GM23338 (cell line): ENCODE data around the gene CACNB2. TPM values are rescaled to one million over a fixed set of nuclear protein-coding genes. Genes with fewer than 3 reads are reported as not detected.

ENCODE experiments used
- ATAC-seq: fragments of 200-7000 bp; cut with Tn5 transposase; 3 replicates; pipeline ENCODE4 v1.9.1; 2020
- DNase-seq: peaks from one replicate; pipeline ENCODE4 v3.0.0-alpha.2; 2015; ENCODE audit warnings: low spot score
- H2AFZ ChIP-seq: fragments of 200-600 bp; sonication (generic); 2 replicates; pipeline ENCODE4 v1.8.0; 2016; ENCODE audit warnings: antibody characterized with exemption, mild to moderate bottlenecking, moderate library complexity
- H3F3A ChIP-seq: fragments of 200-600 bp; sonication (generic); replicated peaks from 2 replicates; pipeline ENCODE4 v1.8.0; 2017; ENCODE audit warnings: antibody characterized with exemption, mixed run types, low read depth
- H3K27ac ChIP-seq: fragments of 200-600 bp; sonication (generic); 2 replicates; pipeline ENCODE4 v1.6.1; 2016; ENCODE audit warnings: low read depth
- H3K27me3 ChIP-seq: fragments of 200-600 bp; sonication (generic); 2 replicates; pipeline ENCODE4 v1.8.0; 2016; ENCODE audit warnings: mild to moderate bottlenecking, mixed run types, moderate library complexity; ENCODE audit not compliant: insufficient read depth
- H3K36me3 ChIP-seq: fragments of 200-600 bp; sonication (generic); 2 replicates; pipeline ENCODE4 v1.8.0; 2016; ENCODE audit warnings: mild to moderate bottlenecking; ENCODE audit not compliant: insufficient read depth
- H3K4me1 ChIP-seq: fragments of 200-600 bp; sonication (generic); 2 replicates; pipeline ENCODE4 v1.8.0; 2016; ENCODE audit warnings: mild to moderate bottlenecking, moderate library complexity; ENCODE audit not compliant: insufficient read depth
- H3K4me2 ChIP-seq: fragments of 200-600 bp; sonication (generic); 2 replicates; pipeline ENCODE4 v1.7.1; 2017; ENCODE audit warnings: mixed run types
- H3K4me3 ChIP-seq: fragments of 200-600 bp; sonication (generic); 2 replicates; pipeline ENCODE4 v1.6.1; 2016; ENCODE audit warnings: mixed run types
- H3K79me2 ChIP-seq: fragments of 200-600 bp; sonication (generic); replicated peaks from 2 replicates; pipeline ENCODE4 v1.8.0; 2017; ENCODE audit warnings: mild to moderate bottlenecking; ENCODE audit not compliant: insufficient read depth
- H3K9me2 ChIP-seq: fragments of 200-600 bp; sonication (generic); 2 replicates; pipeline ENCODE4 v1.8.0; 2017; ENCODE audit not compliant: insufficient read depth
- H4K20me1 ChIP-seq: fragments of 200-600 bp; sonication (generic); replicated peaks from 2 replicates; pipeline ENCODE4 v1.8.0; 2017; ENCODE audit warnings: mild to moderate bottlenecking; ENCODE audit not compliant: insufficient read depth
- H3K27ac Mint-ChIP-seq: 2 replicates; pipeline ENCODE4 v1.8.0; 2020; ENCODE audit warnings: inconsistent platforms, mild to moderate bottlenecking, moderate library complexity, mixed read lengths
- H3K27me3 Mint-ChIP-seq: 3 replicates; pipeline ENCODE4 v1.8.0; 2022; ENCODE audit warnings: low read depth, mild to moderate bottlenecking, moderate library complexity, mixed read lengths, inconsistent platforms; ENCODE audit not compliant: insufficient read depth, poor library complexity
- H3K36me3 Mint-ChIP-seq: 3 replicates; pipeline ENCODE4 v1.8.0; 2021; ENCODE audit warnings: low read depth, mild to moderate bottlenecking, inconsistent platforms, moderate library complexity, mixed read lengths
- H3K4me1 Mint-ChIP-seq: 3 replicates; pipeline ENCODE4 v1.8.0; 2020; ENCODE audit warnings: mild to moderate bottlenecking, inconsistent platforms, mixed read lengths
- H3K4me3 Mint-ChIP-seq: 3 replicates; pipeline ENCODE4 v1.8.0; 2021; ENCODE audit warnings: moderate library complexity, mild to moderate bottlenecking, inconsistent platforms, mixed read lengths
- H3K9me3 Mint-ChIP-seq: 3 replicates; pipeline ENCODE4 v1.8.0; 2020; ENCODE audit warnings: moderate library complexity, mild to moderate bottlenecking, inconsistent platforms, mixed read lengths
- CREB1 ChIP-seq: fragments of 250-450 bp; sonication (Bioruptor Pico); IDR thresholded peaks from 2 replicates; pipeline ENCODE4 v1.5.0; 2020; ENCODE audit warnings: low read depth, mild to moderate bottlenecking, moderate library complexity
- EZH2 ChIP-seq: fragments of 200-600 bp; sonication (generic); IDR thresholded peaks from one replicate; pipeline ENCODE4 v1.8.0; 2017; ENCODE audit warnings: antibody characterized with exemption, mild to moderate bottlenecking, low read depth; ENCODE audit not compliant: unreplicated experiment
- EZH2phosphoT487 ChIP-seq: fragments of 200-600 bp; sonication (generic); IDR thresholded peaks from one replicate; pipeline ENCODE4 v1.8.1; 2018; ENCODE audit warnings: antibody characterized with exemption; ENCODE audit not compliant: unreplicated experiment
- STAT1 ChIP-seq: IDR thresholded peaks from one replicate; pipeline ENCODE4 v1.6.1; 2016; ENCODE audit warnings: antibody characterized with exemption; ENCODE audit not compliant: unreplicated experiment
- ZNF114 ChIP-seq: fragments of 250-450 bp; sonication (Bioruptor Pico); IDR thresholded peaks from 2 replicates; pipeline ENCODE4 v1.5.0; 2020; ENCODE audit warnings: mild to moderate bottlenecking, moderate library complexity
- polyA plus RNA-seq: library from polyadenylated mRNA; unstranded; fragments of >200 nt; fragmentation: Nextera tagmentation; extraction: Ambion mirVana; gene quantifications from 2 replicates; pipeline ENCODE4 v1.2.1, GENCODE V29; 2016
- total RNA-seq: library from RNA; depleted of rRNA; stranded (reverse); fragments of >200 nt; shearing (Covaris generic); gene quantifications from 2 replicates; pipeline ENCODE4 v1.2.3, GENCODE V29; 2014
- TF ChIP-seq, protein P1 (sequence below): fragments of 250-450 bp; sonication (Bioruptor Pico); IDR thresholded peaks from 2 replicates; pipeline ENCODE4 v1.5.0; 2020; ENCODE audit warnings: mild to moderate bottlenecking, moderate library complexity
- TF ChIP-seq, protein P2 (sequence below), 2 experiments: fragments of 200-600 bp in 1 of 2; sonication (generic) in 1 of 2; conservative IDR thresholded peaks; 2 replicates each; pipeline versions ENCODE4 v1.5.1 to v1.6.1; 2016 to 2017; ENCODE audit warnings: antibody characterized with exemption in 2 of 2, low read depth in 2 of 2, mild to moderate bottlenecking in 2 of 2, moderate library complexity in 1 of 2
- TF ChIP-seq, protein P3 (sequence below): IDR thresholded peaks from 2 replicates; pipeline ENCODE4 v1.6.1; 2016; ENCODE audit warnings: antibody characterized with exemption

Gene CACNB2
- total and polyA plus RNA-seq, 2 experiments from 2014 or later = 5.0 to 5.9 TPM

DNA sequence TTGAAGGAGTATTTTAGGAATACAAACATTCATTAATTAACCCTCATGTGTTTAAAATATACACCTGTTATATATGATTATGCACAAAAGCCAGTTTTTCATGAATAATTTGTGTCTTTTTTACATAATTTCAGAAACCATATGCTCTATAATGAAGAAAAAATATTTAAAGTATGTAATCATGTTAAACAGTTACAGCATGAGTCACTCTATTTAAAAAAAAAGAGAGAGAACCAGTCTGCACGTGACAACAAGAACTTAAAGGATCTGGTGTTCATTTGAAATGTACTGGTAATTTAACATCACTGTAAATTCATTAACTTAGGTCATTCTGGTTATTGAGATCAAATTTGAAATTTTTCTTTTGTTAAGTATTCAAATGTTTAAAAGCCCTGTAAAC is 228.5 kb downstream of the CACNB2 start:
- DNase-seq = no peak
- H3K9me3 Mint-ChIP-seq = no peaks in the 10 kb centered on the region
- no peak for ATAC-seq

More for the DNA sequence above, 228.5 kb downstream of the CACNB2 start:
- H3K4me1 Mint-ChIP-seq = no peaks in the 10 kb centered on the region
- no peaks in the 10 kb centered on the region for H4K20me1 ChIP-seq
- H3F3A ChIP-seq = no peaks in the 10 kb centered on the region
- no peak overlapping the region for H3K4me3 Mint-ChIP-seq
- H3K4me1 ChIP-seq = no peaks in the 10 kb centered on the region
- H3K4me2 ChIP-seq = no peak overlapping the region
- no peak overlapping the region for H3K4me3 ChIP-seq
- no peaks in the 10 kb centered on the region for H3K27me3 Mint-ChIP-seq
- H3K79me2 ChIP-seq = no peaks in the 10 kb centered on the region
- no peak for TF ChIP-seq STAT1
- no peak for TF ChIP-seq CREB1
- TF ChIP-seq, protein P1, sequence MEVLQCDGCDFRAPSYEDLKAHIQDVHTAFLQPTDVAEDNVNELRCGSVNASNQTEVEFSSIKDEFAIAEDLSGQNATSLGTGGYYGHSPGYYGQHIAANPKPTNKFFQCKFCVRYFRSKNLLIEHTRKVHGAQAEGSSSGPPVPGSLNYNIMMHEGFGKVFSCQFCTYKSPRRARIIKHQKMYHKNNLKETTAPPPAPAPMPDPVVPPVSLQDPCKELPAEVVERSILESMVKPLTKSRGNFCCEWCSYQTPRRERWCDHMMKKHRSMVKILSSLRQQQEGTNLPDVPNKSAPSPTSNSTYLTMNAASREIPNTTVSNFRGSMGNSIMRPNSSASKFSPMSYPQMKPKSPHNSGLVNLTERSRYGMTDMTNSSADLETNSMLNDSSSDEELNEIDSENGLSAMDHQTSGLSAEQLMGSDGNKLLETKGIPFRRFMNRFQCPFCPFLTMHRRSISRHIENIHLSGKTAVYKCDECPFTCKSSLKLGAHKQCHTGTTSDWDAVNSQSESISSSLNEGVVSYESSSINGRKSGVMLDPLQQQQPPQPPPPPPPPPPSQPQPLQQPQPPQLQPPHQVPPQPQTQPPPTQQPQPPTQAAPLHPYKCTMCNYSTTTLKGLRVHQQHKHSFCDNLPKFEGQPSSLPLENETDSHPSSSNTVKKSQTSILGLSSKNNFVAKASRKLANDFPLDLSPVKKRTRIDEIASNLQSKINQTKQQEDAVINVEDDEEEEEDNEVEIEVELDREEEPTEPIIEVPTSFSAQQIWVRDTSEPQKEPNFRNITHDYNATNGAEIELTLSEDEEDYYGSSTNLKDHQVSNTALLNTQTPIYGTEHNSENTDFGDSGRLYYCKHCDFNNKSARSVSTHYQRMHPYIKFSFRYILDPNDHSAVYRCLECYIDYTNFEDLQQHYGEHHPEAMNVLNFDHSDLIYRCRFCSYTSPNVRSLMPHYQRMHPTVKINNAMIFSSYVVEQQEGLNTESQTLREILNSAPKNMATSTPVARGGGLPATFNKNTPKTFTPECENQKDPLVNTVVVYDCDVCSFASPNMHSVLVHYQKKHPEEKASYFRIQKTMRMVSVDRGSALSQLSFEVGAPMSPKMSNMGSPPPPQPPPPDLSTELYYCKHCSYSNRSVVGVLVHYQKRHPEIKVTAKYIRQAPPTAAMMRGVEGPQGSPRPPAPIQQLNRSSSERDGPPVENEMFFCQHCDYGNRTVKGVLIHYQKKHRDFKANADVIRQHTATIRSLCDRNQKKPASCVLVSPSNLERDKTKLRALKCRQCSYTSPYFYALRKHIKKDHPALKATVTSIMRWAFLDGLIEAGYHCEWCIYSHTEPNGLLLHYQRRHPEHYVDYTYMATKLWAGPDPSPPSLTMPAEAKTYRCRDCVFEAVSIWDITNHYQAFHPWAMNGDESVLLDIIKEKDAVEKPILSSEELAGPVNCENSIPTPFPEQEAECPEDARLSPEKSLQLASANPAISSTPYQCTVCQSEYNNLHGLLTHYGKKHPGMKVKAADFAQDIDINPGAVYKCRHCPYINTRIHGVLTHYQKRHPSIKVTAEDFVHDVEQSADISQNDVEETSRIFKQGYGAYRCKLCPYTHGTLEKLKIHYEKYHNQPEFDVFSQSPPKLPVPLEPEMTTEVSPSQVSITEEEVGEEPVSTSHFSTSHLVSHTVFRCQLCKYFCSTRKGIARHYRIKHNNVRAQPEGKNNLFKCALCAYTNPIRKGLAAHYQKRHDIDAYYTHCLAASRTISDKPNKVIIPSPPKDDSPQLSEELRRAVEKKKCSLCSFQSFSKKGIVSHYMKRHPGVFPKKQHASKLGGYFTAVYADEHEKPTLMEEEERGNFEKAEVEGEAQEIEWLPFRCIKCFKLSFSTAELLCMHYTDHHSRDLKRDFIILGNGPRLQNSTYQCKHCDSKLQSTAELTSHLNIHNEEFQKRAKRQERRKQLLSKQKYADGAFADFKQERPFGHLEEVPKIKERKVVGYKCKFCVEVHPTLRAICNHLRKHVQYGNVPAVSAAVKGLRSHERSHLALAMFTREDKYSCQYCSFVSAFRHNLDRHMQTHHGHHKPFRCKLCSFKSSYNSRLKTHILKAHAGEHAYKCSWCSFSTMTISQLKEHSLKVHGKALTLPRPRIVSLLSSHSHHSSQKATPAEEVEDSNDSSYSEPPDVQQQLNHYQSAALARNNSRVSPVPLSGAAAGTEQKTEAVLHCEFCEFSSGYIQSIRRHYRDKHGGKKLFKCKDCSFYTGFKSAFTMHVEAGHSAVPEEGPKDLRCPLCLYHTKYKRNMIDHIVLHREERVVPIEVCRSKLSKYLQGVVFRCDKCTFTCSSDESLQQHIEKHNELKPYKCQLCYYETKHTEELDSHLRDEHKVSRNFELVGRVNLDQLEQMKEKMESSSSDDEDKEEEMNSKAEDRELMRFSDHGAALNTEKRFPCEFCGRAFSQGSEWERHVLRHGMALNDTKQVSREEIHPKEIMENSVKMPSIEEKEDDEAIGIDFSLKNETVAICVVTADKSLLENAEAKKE (CRISPR knock-in tag) = no peak
- no peak for TF ChIP-seq EZH2phosphoT487
- no peak for TF ChIP-seq ZNF114 (CRISPR knock-in tag)
- no peak for TF ChIP-seq EZH2
- TF ChIP-seq, protein P2, sequence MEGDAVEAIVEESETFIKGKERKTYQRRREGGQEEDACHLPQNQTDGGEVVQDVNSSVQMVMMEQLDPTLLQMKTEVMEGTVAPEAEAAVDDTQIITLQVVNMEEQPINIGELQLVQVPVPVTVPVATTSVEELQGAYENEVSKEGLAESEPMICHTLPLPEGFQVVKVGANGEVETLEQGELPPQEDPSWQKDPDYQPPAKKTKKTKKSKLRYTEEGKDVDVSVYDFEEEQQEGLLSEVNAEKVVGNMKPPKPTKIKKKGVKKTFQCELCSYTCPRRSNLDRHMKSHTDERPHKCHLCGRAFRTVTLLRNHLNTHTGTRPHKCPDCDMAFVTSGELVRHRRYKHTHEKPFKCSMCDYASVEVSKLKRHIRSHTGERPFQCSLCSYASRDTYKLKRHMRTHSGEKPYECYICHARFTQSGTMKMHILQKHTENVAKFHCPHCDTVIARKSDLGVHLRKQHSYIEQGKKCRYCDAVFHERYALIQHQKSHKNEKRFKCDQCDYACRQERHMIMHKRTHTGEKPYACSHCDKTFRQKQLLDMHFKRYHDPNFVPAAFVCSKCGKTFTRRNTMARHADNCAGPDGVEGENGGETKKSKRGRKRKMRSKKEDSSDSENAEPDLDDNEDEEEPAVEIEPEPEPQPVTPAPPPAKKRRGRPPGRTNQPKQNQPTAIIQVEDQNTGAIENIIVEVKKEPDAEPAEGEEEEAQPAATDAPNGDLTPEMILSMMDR (conservative IDR thresholded peaks at IDR 0.05; ENCODE audit: low read depth in 2 of 2) = no peak
- TF ChIP-seq, protein P3, sequence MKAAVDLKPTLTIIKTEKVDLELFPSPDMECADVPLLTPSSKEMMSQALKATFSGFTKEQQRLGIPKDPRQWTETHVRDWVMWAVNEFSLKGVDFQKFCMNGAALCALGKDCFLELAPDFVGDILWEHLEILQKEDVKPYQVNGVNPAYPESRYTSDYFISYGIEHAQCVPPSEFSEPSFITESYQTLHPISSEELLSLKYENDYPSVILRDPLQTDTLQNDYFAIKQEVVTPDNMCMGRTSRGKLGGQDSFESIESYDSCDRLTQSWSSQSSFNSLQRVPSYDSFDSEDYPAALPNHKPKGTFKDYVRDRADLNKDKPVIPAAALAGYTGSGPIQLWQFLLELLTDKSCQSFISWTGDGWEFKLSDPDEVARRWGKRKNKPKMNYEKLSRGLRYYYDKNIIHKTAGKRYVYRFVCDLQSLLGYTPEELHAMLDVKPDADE = no peak
- H3K9me2 ChIP-seq = no peaks in the 10 kb centered on the region
- no peak overlapping the region for H2AFZ ChIP-seq
- no peaks in the 10 kb centered on the region for H3K36me3 Mint-ChIP-seq
- H3K36me3 ChIP-seq = no peaks in the 10 kb centered on the region
- H3K27me3 ChIP-seq = no peaks in the 10 kb centered on the region
- H3K27ac ChIP-seq = no peak overlapping the region
- no peak overlapping the region for H3K27ac Mint-ChIP-seq
